ENCODE results near the gene SLC9A7. TPM values are rescaled to one million over a fixed set of nuclear protein-coding genes. Genes with fewer than 3 reads are reported as not detected.

Gene SLC9A7
- total RNA-seq, 1 donor from 2014 or later: 5.0 TPM

DNA sequence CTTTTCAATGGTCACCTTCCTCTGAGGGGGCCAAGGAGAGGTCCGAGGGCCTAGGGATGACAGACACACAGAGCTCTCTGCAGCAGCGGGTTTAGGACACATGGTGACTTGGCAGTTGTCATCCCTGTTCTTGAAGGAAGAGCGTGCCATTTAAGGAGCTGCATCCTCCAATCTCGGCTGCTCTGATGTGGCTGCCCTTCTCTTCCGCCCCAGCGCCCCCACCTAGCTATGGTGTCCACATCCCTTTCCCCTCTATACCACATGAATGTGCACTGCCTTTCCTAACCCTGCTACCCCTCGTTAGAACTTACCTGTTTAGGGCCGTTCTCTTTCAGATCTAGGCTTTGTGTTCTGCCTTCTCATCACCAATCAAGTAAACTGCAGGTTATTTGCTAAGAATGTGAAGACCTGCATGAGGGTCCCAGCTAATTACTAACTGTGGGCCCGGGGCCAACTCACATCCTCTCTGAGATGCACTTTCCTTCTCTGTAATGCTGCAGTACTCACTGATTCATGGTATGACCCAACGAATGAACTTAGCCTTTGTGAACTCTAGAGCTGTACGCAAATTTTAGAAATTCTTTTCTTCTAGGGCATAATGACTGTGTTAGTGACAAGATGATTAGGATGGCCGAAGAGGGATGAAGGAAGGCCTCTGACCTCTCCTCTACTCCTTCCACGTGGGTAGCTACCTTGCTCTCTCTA is 147.1 kb downstream of the SLC9A7 start:
- Mint-ChIP-seq H3K27ac (ENCODE audit: unreplicated experiment) (no peak overlapping the region), H3K36me3 (ENCODE audit: unreplicated experiment) (no peaks in the 10 kb centered on the region), H3K4me1 (ENCODE audit: low read depth, unreplicated experiment) (no peaks in the 10 kb centered on the region), H3K27me3 (ENCODE audit: unreplicated experiment) (no peaks in the 10 kb centered on the region), H3K9me3 (ENCODE audit: unreplicated experiment) (no peaks in the 10 kb centered on the region), H3K4me3 (ENCODE audit: unreplicated experiment) (no peak overlapping the region)
- TF ChIP-seq, protein P1, sequence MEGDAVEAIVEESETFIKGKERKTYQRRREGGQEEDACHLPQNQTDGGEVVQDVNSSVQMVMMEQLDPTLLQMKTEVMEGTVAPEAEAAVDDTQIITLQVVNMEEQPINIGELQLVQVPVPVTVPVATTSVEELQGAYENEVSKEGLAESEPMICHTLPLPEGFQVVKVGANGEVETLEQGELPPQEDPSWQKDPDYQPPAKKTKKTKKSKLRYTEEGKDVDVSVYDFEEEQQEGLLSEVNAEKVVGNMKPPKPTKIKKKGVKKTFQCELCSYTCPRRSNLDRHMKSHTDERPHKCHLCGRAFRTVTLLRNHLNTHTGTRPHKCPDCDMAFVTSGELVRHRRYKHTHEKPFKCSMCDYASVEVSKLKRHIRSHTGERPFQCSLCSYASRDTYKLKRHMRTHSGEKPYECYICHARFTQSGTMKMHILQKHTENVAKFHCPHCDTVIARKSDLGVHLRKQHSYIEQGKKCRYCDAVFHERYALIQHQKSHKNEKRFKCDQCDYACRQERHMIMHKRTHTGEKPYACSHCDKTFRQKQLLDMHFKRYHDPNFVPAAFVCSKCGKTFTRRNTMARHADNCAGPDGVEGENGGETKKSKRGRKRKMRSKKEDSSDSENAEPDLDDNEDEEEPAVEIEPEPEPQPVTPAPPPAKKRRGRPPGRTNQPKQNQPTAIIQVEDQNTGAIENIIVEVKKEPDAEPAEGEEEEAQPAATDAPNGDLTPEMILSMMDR (IDR thresholded peaks at IDR 0.05; ENCODE audit: partially characterized antibody, unreplicated experiment): no peak
- DNase-seq: no peak

DNA sequence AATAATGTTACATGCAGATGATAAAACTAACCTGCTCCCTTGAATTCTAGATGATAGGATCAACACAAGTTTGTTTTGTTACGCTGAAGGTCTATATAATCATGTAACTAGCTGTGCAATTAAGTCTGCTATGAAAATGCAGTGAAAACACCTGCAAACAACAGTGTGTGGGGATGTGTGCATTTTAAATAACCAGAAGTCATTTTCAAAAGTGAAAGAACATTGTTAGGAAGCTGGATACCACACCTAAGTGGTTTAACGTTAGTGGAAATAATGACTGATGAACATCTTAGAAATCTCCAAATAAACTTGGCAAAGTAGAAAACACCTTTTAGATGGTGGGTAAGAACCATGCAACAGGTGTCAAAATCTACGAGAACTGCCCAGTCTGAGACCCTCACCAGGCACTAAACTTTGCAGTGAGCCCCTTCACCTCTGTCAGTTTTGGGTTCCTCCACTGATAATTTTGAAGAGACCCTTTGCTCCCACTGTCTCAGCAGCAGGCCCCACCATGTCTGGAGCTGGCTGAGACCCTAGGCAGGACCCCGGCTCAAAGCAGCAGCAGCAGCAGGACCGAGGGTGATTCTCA is 148.8 kb downstream of the SLC9A7 start:
- Mint-ChIP-seq H3K9me3 (ENCODE audit: unreplicated experiment) (no peaks in the 10 kb centered on the region), H3K4me3 (ENCODE audit: unreplicated experiment) (no peak overlapping the region), H3K27ac (ENCODE audit: unreplicated experiment) (no peak overlapping the region), H3K4me1 (ENCODE audit: low read depth, unreplicated experiment) (no peaks in the 10 kb centered on the region), H3K27me3 (ENCODE audit: unreplicated experiment) (no peaks in the 10 kb centered on the region), H3K36me3 (ENCODE audit: unreplicated experiment) (no peaks in the 10 kb centered on the region)
- DNase-seq: no peak
- TF ChIP-seq, protein P1 (IDR thresholded peaks at IDR 0.05; ENCODE audit: partially characterized antibody, unreplicated experiment): no peak

DNA sequence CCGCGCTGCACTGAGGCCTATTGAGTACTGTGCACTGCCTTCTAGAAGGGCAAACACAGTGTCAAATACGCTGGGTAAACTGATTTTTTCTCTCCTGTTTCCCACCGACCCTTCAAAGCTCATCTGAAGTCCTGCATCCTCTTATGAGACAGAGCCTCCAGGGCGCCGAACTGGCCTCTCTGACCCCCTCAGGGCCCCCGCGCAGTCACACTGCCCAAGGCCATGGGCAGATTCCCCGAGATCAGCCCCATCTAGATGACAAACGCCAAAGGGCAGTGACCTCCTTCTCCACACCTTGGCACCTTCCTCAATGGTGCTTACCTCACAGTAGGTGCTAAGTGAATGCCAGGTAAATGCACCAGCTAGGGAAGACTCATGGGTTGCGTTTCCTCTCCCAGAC is 151.0 kb downstream of the SLC9A7 start:
- Mint-ChIP-seq H3K4me3 (ENCODE audit: unreplicated experiment) (no peak overlapping the region), H3K4me1 (ENCODE audit: low read depth, unreplicated experiment) (no peaks in the 10 kb centered on the region), H3K27ac (ENCODE audit: unreplicated experiment) (no peak overlapping the region), H3K27me3 (ENCODE audit: unreplicated experiment) (no peaks in the 10 kb centered on the region), H3K9me3 (ENCODE audit: unreplicated experiment) (no peaks in the 10 kb centered on the region), H3K36me3 (ENCODE audit: unreplicated experiment) (no peaks in the 10 kb centered on the region)
- TF ChIP-seq, protein P1 (IDR thresholded peaks at IDR 0.05; ENCODE audit: partially characterized antibody, unreplicated experiment): no peak
- no peak for DNase-seq

DNA sequence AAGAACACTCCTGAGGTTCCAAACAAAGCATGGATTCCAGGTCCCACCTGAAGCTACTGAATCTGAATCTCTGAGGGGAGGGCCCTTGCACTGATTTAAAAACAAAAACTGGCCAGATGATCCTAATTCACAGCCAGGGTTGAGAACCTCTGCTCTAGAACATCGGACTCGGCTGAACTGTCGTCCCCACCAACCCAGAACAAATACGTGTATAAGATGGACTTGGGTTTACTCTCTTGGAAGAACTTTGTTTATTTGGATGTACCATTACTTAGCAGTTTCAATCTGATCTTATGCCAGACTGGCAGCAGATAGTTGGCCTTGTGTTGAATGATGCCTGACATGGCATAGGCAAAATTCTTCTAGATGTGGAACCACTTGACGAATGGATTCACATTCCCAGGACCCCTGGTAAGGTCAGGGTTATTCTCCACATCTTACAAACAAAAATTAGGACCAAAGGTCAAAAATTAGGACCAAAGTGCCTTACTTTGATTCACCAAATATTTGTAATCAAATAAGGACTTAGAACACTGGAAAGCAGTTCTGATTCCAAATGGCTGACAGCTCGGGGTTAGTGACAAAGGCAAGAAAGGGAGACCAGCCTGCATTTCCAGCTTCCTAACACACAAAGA is 156.3 kb downstream of the SLC9A7 start:
- Mint-ChIP-seq H3K36me3 (ENCODE audit: unreplicated experiment) (no peaks in the 10 kb centered on the region), H3K4me1 (ENCODE audit: low read depth, unreplicated experiment) (no peaks in the 10 kb centered on the region), H3K27me3 (ENCODE audit: unreplicated experiment) (no peaks in the 10 kb centered on the region), H3K4me3 (ENCODE audit: unreplicated experiment) (no peak overlapping the region), H3K9me3 (ENCODE audit: unreplicated experiment) (no peaks in the 10 kb centered on the region), H3K27ac (ENCODE audit: unreplicated experiment) (no peak overlapping the region)
- TF ChIP-seq, protein P1 (IDR thresholded peaks at IDR 0.05; ENCODE audit: partially characterized antibody, unreplicated experiment): no peak
- DNase-seq: no peak

DNA sequence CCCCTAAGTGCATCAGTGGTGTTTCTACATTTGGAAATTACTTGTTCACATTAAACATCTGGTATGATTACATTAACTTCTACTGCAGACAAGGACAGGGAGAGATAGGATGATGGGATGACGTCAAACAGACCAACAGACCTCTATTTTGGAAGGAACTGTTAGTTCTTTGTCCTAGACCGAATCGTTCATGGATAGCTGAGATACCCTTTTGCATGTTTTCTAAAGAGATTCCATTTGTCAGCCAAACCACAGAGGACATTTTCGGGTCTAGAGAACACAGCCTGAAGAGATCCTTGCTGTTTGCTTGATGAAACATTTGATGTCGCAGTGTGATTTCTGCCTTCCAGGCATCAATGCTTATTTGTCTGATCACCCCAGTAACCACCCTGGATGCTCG is 157.6 kb downstream of the SLC9A7 start:
- no peaks in the 10 kb centered on the region for H3K36me3 Mint-ChIP-seq (ENCODE audit: unreplicated experiment)
- no peak overlapping the region for H3K27ac Mint-ChIP-seq (ENCODE audit: unreplicated experiment)
- TF ChIP-seq, protein P1 (IDR thresholded peaks at IDR 0.05; ENCODE audit: partially characterized antibody, unreplicated experiment): no peak
- no peak for DNase-seq
- H3K27me3 Mint-ChIP-seq (ENCODE audit: unreplicated experiment): no peaks in the 10 kb centered on the region
- H3K9me3 Mint-ChIP-seq (ENCODE audit: unreplicated experiment): no peaks in the 10 kb centered on the region
- H3K4me1 Mint-ChIP-seq (ENCODE audit: low read depth, unreplicated experiment): no peaks in the 10 kb centered on the region
- H3K4me3 Mint-ChIP-seq (ENCODE audit: unreplicated experiment): no peak overlapping the region
